ENCODE results near the gene RASSF10.

GRCh38 chr11:12990162-12990480 lies 19.0 kb upstream of the RASSF10 start:
- TF ChIP-seq CTCF (IDR thresholded peaks at IDR 0.05) (no peak), PBX3 (IDR thresholded peaks at IDR 0.05) (no peak), POLR2AphosphoS5 (IDR thresholded peaks at IDR 0.05; ENCODE audit: low read depth, low read length) (no peak), EZH2phosphoT487 (IDR thresholded peaks at IDR 0.05; ENCODE audit: borderline replicate concordance, low read depth) (no peak)
- TF ChIP-seq, protein P1, sequence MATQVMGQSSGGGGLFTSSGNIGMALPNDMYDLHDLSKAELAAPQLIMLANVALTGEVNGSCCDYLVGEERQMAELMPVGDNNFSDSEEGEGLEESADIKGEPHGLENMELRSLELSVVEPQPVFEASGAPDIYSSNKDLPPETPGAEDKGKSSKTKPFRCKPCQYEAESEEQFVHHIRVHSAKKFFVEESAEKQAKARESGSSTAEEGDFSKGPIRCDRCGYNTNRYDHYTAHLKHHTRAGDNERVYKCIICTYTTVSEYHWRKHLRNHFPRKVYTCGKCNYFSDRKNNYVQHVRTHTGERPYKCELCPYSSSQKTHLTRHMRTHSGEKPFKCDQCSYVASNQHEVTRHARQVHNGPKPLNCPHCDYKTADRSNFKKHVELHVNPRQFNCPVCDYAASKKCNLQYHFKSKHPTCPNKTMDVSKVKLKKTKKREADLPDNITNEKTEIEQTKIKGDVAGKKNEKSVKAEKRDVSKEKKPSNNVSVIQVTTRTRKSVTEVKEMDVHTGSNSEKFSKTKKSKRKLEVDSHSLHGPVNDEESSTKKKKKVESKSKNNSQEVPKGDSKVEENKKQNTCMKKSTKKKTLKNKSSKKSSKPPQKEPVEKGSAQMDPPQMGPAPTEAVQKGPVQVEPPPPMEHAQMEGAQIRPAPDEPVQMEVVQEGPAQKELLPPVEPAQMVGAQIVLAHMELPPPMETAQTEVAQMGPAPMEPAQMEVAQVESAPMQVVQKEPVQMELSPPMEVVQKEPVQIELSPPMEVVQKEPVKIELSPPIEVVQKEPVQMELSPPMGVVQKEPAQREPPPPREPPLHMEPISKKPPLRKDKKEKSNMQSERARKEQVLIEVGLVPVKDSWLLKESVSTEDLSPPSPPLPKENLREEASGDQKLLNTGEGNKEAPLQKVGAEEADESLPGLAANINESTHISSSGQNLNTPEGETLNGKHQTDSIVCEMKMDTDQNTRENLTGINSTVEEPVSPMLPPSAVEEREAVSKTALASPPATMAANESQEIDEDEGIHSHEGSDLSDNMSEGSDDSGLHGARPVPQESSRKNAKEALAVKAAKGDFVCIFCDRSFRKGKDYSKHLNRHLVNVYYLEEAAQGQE (IDR thresholded peaks at IDR 0.05; ENCODE audit: low read depth, low read length), result no peak
- TF ChIP-seq, protein P2, sequence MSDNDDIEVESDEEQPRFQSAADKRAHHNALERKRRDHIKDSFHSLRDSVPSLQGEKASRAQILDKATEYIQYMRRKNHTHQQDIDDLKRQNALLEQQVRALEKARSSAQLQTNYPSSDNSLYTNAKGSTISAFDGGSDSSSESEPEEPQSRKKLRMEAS (IDR thresholded peaks at IDR 0.05; ENCODE audit: low read depth), result no peak

Data from SK-N-SH (cell line).